ENCODE measurements around the gene TMEM108. TPM values are rescaled to one million over a fixed set of nuclear protein-coding genes. Genes with fewer than 3 reads are reported as not detected.

Gene TMEM108
- total and polyA plus RNA-seq, 10 of the 15 experiments (the other 5 are each of a cell fraction or from before 2014, with no cell fraction given) = 0.02 to 0.58 (median 0.12) TPM; not detected in 5

DNA sequence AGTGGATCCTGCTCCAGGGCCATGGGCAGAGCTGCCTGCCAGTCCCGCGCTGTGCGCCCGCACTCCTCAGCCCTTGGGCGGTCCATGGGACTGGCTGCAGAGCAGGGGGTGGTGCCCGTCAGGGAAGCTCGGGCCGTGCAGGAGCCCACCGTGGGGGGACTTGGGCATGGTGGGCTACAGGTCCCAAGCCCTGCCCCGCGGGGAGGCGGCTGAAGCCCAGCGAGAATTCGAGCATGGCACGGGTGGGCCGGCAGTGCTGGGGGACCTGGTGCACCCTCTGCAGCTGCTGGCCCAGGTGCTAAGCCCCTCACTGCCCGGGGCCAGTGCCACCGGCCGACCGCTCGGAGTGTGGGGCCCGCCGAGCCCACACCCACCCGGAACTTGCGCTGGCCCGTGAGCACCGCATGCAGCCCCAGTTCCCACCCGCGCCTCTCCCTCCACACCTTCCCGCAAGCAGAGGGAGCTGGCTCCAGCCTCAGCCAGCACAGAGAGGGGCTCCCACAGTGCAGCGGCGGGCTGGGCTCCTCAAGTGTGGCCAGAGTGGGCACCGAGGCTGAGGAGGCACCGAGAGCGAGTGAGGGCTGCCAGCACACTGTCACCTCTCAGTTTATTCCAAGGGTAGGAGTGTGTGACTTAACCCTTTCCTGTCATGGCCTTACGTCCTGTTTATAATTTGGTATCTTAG, 129.3 kb downstream of the TMEM108 start (continued):
- TF ChIP-seq SUZ12 (IDR thresholded peaks at IDR 0.05; ENCODE audit: unreplicated experiment) (no peak), EP300 (IDR thresholded peaks at IDR 0.05; ENCODE audit: borderline replicate concordance in 1 of 2, control insufficient read depth in 1 of 2, low read depth in 2 of 2, low read length in 2 of 2) (no peak), CREB1 (IDR thresholded peaks at IDR 0.05; ENCODE audit: low read depth) (no peak)
- TF ChIP-seq, protein P1, sequence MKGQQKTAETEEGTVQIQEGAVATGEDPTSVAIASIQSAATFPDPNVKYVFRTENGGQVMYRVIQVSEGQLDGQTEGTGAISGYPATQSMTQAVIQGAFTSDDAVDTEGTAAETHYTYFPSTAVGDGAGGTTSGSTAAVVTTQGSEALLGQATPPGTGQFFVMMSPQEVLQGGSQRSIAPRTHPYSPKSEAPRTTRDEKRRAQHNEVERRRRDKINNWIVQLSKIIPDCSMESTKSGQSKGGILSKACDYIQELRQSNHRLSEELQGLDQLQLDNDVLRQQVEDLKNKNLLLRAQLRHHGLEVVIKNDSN (IDR thresholded peaks at IDR 0.05; ENCODE audit: borderline replicate concordance, extremely low read length, insufficient read depth, low read depth, low read length) = no peak

DNA sequence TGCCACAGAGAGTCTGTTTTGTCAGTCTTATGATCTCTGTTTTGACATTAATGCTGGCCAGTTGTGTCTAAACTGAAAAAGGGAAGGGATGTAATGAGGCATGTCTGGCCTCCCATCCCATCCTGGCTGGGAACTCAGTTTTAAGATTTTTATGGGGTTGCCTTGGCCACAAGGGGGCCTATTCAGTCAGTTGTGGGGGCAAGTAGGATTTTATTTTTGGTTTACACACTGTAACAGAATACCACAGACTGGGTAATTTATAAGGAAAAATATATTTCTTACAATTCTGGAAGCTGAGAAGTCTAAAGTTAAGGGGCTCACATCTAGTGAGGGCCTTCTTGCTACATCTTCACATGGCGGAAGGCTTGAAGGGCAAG, 129.8 kb downstream of the TMEM108 start:
- DNase-seq (ENCODE audit: low read depth, low spot score) (no peak), ATAC-seq (no peak), FAIRE-seq (no peak)
- Histone ChIP-seq H3K4me2 (ENCODE audit: control insufficient read depth, insufficient read depth) (no peak overlapping the region), H3K9me3 (replicated peaks; ENCODE audit: control insufficient read depth, insufficient read depth, low read length) (no peaks in the 10 kb centered on the region; the same call in 2 of the 3 replicates), H3K4me3 (no peak overlapping the region), H3K4me1 (ENCODE audit: control insufficient read depth, insufficient read depth, low read length) (no peaks in the 10 kb centered on the region), H3K36me3 (ENCODE audit: control insufficient read depth in 2 of 2, insufficient read depth in 2 of 2, low read length in 1 of 2) (no peaks in the 10 kb centered on the region), H3K27ac (ENCODE audit: control insufficient read depth, insufficient read depth) (no peak overlapping the region), H3K27me3 (replicated peaks in 1 of 2; ENCODE audit: control insufficient read depth in 2 of 2, insufficient read depth in 2 of 2, low read length in 1 of 2) (no peaks in the 10 kb centered on the region; a peak in 1 of 4 replicates), H2AFZ (ENCODE audit: control insufficient read depth, low read depth, low read length) (no peak overlapping the region), H3K9ac (ENCODE audit: control insufficient read depth, insufficient read depth, low read length) (no peak overlapping the region), H3K79me2 (ENCODE audit: control insufficient read depth, insufficient read depth, low read length) (no peaks in the 10 kb centered on the region), H4K20me1 (ENCODE audit: control insufficient read depth, insufficient read depth) (no peaks in the 10 kb centered on the region)
- ChIA-PET CTCF (no interaction called here), RAD21 (ENCODE audit: unreplicated experiment) (no interaction called here), SMC1A (ENCODE audit: uncharacterized antibody, unreplicated experiment) (no interaction called here), POLR2A (no interaction called here)
- intact Hi-C loops (cut with micrococcal nuclease; ENCODE audit: unreplicated experiment) = no loop called here
- in situ Hi-C loops (cut with MboI) = no loop called here
- TF ChIP-seq SREBF2 (IDR thresholded peaks at IDR 0.05; ENCODE audit: low read length) (no peak), IRF4 (IDR thresholded peaks at IDR 0.05; ENCODE audit: low read depth, low read length) (no peak), KAT2A (conservative IDR thresholded peaks at IDR 0.05; ENCODE audit: control insufficient read depth, low read depth, low read length) (no peak), YBX1 (IDR thresholded peaks at IDR 0.05) (no peak), KDM1A (IDR thresholded peaks at IDR 0.05; ENCODE audit: borderline replicate concordance) (no peak), CHD1 (IDR thresholded peaks at IDR 0.05; ENCODE audit: low read depth, low read length) (no peak), IKZF2 (IDR thresholded peaks at IDR 0.05) (no peak), HDGF (IDR thresholded peaks at IDR 0.05) (no peak), SMAD1 (IDR thresholded peaks at IDR 0.05; ENCODE audit: low read depth, partially characterized antibody) (no peak), RELA (IDR thresholded peaks at IDR 0.05; ENCODE audit: borderline replicate concordance, partially characterized antibody) (no peak)
- TF ChIP-seq, protein P2, sequence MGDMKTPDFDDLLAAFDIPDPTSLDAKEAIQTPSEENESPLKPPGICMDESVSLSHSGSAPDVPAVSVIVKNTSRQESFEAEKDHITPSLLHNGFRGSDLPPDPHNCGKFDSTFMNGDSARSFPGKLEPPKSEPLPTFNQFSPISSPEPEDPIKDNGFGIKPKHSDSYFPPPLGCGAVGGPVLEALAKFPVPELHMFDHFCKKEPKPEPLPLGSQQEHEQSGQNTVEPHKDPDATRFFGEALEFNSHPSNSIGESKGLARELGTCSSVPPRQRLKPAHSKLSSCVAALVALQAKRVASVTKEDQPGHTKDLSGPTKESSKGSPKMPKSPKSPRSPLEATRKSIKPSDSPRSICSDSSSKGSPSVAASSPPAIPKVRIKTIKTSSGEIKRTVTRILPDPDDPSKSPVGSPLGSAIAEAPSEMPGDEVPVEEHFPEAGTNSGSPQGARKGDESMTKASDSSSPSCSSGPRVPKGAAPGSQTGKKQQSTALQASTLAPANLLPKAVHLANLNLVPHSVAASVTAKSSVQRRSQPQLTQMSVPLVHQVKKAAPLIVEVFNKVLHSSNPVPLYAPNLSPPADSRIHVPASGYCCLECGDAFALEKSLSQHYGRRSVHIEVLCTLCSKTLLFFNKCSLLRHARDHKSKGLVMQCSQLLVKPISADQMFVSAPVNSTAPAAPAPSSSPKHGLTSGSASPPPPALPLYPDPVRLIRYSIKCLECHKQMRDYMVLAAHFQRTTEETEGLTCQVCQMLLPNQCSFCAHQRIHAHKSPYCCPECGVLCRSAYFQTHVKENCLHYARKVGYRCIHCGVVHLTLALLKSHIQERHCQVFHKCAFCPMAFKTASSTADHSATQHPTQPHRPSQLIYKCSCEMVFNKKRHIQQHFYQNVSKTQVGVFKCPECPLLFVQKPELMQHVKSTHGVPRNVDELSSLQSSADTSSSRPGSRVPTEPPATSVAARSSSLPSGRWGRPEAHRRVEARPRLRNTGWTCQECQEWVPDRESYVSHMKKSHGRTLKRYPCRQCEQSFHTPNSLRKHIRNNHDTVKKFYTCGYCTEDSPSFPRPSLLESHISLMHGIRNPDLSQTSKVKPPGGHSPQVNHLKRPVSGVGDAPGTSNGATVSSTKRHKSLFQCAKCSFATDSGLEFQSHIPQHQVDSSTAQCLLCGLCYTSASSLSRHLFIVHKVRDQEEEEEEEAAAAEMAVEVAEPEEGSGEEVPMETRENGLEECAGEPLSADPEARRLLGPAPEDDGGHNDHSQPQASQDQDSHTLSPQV (IDR thresholded peaks at IDR 0.05) = no peak
- TF ChIP-seq, protein P3, sequence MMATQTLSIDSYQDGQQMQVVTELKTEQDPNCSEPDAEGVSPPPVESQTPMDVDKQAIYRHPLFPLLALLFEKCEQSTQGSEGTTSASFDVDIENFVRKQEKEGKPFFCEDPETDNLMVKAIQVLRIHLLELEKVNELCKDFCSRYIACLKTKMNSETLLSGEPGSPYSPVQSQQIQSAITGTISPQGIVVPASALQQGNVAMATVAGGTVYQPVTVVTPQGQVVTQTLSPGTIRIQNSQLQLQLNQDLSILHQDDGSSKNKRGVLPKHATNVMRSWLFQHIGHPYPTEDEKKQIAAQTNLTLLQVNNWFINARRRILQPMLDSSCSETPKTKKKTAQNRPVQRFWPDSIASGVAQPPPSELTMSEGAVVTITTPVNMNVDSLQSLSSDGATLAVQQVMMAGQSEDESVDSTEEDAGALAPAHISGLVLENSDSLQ (IDR thresholded peaks at IDR 0.05) = no peak
- WGBS (ENCODE audit: insufficient coverage, insufficient replicate concordance, low lambda C conversion rate, missing lambda C conversion rate) = 93% methylated on average over 1 of the region's 1 CpG
- BruUV-seq (replicated peaks) = no TSS peak

Measured in GM12878 (cell line).